GM19240 (cell line): Measurements from ENCODE around the gene TOPORS.

Source experiments
- DNase-seq: peaks from one replicate; pipeline ENCODE4 v3.0.0; 2011; ENCODE audit warnings: low spot score; ENCODE audit not compliant: insufficient read length

Gene TOPORS

DNA sequence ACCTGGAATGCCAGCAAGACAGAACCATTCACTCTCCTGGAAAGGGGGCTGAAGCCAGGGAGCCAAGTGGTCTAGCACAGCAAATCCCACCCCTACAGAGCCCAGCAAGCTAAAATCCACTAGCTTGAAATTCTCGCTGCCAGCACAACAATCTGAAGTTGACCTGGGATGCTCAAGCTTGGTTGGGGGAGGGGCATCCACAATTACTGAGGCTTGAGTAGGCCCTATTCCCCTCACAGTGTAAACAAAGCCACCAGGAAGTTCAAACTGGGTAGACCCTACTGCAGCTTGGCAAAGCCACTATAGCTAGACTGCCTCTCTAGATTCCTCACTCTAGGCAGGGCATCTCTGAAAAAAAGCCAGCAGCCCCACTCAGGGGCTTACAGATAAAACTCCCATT, 43.7 kb downstream of the TOPORS start:
- DNase-seq, result no peak

DNA sequence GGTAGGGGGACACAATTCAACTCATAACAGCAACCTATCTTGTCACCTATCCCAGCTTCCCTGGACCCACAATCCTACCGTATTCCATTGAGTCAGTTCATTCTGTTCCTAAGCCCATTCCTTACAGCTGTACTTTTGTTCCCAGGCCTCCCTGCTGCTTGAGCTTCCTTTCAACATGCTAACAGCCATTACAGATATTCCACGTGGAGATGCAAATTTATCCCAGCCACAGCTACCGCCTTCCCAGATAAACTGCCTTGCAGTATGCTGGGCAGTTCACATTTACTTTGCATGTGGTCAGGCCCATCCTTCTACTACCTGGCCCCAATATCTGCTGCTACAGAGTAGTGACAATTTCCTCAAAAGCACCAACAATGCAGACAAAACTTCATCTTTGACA, 49.4 kb downstream of the TOPORS start:
- no peak for DNase-seq

DNA sequence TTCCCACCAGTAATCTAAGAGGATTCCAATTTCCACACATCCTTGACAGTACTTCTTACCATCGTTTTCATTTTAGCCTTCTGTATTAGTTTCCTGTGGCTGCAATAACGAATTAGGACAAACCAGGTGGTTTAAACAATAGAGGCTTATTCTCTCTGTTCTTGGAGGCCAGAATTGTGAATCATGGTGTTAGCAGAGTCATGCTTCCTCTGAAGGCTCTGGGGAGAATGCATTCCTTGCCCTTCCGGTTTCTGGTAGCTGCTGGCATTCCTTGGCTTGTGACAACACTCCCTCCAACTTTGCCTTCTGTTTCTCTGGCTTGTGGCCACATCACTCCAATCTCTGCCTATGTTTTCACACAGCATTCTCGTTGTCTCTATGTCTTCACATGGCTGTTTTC, 49.9 kb downstream of the TOPORS start:
- DNase-seq, result no peak

DNA sequence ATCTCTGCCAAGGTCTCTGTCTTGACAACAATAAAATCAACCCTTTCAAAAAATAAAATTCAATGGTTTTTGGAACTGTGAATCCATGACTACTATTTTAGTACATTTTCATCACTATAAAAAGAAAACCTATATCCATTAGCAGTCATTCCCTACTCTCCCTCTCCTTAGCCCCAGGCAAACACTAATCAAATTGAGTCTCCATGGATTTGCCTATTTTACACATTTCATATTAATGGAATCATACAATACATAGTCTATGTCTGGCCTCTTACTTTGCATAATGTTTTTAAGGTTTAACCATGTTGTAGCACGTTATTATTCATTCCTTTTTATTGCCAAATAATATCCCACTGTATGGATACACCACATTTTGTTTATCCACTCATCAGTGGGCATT, 50.5 kb downstream of the TOPORS start:
- no peak for DNase-seq

DNA sequence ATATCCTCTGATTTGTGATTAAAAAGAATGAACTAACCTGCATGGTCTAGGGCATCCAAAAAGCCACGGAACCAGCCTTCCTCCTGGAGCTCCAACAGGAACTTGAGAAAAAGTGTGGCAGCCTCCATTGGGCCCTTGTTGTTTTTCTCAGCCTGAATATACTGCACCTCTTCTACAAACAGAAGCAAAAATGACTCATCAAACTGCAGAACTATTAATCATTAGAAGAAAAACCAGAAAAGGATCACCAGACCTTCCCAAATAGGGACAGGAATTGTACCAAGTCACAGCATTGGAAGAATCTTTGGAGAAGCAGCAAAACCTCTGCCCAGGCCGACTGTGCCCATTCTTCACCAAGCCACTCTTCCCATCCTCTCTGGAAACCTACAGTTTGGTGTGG, 51.6 kb downstream of the TOPORS start:
- no peak for DNase-seq

DNA sequence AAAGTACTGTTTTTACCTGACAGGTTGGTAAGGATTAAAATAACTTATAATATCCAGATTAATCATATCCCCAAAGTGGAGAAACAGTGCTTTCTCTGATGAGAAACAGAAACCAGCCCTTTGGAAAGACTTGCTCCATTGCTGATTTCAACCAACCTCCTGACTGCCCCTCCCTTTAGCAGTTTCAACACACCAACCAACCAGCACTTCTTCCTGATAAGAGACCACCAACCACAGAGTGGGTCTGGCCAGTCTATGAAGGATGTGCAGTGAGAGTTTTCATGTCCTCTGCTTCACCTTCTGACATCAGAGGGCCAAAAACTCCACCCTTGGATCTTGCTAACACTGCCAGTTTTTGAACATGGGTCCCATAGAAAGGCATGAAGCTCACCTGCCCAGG, 54.5 kb downstream of the TOPORS start:
- DNase-seq, result no peak

DNA sequence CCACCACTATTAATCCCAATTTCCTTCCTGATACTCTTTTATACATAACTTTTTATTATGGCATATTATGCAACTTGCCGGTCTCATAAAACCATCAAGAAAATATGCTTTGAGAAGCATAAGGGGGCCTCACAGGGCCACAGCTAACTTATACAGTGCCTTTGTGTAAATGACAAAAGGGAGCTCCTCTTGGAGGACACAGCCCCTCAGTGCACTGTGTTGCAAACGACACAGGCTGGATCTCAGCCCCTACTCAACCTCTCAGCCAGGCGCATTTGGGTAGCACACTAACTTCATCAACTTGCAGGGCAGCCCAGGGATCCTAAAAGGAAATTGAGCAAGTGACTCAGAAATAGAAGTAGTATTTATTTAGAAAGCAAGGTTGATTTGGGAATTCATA, 61.8 kb downstream of the TOPORS start:
- no peak for DNase-seq
